GM18951 (cell line): ENCODE data around the gene IL22RA1.

ENCODE experiments used
- POLR2A ChIP-seq: IDR thresholded peaks from 4 replicates; pipeline ENCODE4 v1.6.1; 2011; ENCODE audit warnings: mild to moderate bottlenecking; ENCODE audit not compliant: insufficient read length, insufficient read depth; ENCODE audit errors: extremely low read depth
- in situ Hi-C: fragments of 300-500 bp; cut with MboI; formaldehyde crosslinking; loops from one replicate; pipeline ENCODE4 v1.12.0; 2022; ENCODE audit warnings: low sequenced_read_pairs, mixed read lengths, inconsistent platforms; ENCODE audit not compliant: unreplicated experiment

IL22RA1 gene, protein sequence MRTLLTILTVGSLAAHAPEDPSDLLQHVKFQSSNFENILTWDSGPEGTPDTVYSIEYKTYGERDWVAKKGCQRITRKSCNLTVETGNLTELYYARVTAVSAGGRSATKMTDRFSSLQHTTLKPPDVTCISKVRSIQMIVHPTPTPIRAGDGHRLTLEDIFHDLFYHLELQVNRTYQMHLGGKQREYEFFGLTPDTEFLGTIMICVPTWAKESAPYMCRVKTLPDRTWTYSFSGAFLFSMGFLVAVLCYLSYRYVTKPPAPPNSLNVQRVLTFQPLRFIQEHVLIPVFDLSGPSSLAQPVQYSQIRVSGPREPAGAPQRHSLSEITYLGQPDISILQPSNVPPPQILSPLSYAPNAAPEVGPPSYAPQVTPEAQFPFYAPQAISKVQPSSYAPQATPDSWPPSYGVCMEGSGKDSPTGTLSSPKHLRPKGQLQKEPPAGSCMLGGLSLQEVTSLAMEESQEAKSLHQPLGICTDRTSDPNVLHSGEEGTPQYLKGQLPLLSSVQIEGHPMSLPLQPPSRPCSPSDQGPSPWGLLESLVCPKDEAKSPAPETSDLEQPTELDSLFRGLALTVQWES

DNA sequence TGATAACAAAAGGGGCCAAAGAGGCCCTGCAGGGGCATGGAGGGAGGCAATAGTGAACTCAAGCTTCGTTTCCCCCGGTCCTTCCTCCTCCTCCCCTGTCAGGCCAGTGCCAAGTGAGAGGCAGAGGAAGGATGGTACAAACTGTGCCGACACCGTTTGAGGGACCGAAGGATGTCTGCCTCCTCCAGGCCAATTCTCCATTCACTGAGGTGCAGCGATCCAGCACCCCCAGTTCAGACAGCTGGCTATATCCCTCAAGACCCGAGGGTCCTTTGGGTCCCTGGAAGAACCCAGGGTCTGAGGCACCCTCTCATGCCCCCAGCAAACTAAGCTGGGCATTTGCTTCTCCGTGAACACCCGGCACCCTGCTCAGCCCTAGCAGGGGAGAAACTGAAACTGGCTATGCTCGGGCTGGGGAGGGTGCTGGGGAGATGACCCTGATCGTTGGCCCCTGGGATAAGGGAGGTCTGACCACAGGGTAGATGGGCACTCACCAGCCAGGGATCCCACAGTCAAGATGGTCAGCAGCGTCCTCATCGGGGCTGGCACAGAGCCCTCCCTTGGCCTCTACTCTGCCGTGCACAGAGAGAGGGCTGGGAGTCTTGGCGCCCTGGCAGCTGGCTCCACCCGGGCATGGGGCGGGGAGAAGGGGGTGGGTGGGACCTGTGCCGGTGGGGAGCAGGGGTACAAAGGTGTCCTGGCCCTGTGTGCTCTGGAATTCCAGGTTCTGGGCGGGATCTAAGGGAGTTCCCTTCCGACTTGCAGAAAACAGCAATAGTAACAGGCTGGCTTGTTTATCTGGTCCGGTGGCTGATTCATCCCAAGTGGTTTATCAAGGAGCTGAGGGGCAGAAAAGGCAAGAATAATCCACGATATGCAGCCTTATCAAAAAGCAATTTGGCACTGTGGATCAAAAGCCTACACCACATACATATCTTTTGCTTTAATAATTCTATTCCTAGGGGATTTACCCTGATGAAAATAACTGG lies at the start of gene IL22RA1:
Gene IL22RA1 (minus strand): TSS at position 595 of the 989 bp plus-strand sequence. CDS start 58 bp downstream, at position 537.
- TF ChIP-seq POLR2A: no peak
- in situ Hi-C loops: no loop called here

DNA sequence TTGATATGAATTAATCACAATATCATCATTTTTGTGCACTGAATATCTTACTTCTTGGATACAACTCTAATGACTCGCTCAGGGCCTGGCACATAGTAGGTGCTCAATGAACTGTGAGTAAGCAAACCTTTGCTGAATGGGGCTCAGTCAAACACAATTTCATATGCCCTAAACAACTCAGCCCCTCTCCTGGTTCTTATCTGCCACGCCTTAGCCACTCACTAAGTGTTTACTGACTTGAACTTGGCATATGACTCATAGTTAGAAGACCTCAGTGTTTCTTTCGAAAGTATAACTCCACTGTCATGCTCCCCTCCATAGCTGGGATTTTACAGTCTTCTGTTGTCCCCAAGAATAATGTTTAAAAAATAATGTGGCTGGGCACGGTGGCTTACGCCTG lies 48.9 kb upstream of the IL22RA1 start:
- in situ Hi-C loops: no loop called here
- TF ChIP-seq POLR2A: no peak

DNA sequence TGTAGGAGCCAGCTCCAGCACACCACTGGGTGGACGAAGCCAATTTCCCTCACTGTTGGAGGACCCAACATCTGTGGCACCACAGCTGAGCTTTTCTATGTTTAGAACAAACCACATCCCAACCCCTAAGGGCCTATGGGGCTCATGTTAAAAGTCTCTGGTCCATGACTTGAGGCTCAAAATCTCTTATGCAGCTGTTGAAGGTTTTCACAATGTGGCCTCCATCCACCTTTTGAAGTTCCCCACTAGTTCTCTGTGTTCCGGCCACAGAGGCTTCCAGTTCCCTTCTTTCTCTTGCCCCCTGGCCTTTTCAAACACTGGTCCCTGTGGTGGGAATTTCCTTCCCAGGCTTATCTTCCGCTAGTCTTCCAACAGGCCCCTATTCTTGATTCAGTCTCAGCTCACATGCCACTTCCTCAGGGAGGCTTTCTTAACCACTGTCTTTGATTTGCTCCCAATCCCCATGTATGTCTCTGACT lies 48.1 kb upstream of the IL22RA1 start:
- in situ Hi-C loops: no loop called here
- TF ChIP-seq POLR2A: peak; percentile 28

DNA sequence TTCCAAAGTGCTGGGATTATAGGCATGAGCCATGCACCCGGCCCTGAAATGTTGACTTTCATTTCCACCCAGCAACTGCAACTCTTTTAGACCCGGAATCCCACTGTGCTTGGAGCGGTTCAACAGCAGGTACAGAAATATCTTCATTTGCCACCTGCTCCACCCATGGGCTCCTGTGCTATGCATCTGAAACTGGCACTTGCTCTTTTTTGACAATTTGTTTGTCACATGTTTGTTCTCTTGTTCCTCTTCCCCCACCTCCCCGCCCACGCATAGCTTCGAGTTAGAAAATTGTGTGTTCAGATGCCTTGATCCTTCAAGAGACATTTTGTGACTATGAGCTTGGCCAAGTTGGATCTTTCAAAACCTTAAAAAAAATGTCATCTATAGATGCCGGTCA lies 46.6 kb upstream of the IL22RA1 start:
- no peak for TF ChIP-seq POLR2A
- in situ Hi-C loops: no loop called here

DNA sequence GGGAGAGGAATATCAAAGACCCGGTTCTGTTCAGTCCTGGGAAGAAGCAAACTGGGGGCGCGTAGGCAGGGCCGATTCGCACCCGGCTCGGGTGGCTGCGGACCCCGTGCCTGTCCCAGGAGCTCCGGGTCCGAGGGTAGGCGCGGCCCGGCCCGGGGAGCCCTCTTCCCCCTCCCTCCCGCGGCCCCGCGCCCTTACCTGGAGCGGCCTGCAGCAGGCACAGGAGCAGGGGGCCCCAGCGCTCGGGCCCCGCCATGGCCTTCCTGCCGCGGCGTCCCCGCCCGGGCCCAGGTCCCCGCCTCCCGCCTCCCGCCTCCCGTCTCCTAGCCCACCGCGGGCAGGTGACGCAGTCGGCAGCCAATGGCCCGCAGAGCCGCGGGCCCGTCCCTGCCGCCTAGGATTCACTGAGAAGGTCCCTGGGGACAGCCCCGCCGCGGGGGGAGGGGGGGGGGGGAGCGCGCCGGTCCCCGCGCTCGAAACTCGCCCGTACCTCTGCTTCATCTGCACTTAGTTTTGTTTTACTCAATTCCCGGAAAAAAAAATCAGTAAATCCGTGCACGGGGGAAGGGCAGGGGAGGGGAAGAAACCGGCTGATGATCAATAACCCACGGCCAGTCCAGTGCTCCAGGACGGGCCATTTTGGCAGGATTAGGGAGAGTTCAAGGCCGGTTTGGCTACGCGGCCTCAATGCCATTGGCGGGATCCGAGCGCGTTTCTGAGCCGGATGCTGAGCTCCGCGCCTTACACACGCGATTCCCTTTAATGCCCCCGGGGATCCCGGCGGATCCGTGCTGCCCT lies 44.3 kb upstream of the IL22RA1 start, which contains the start of gene IFNLR1:
Gene IFNLR1 (minus strand): TSS at position 297 of the 798 bp plus-strand sequence. CDS start 41 bp downstream, at position 256.
- peak; percentile 59 for TF ChIP-seq POLR2A

DNA sequence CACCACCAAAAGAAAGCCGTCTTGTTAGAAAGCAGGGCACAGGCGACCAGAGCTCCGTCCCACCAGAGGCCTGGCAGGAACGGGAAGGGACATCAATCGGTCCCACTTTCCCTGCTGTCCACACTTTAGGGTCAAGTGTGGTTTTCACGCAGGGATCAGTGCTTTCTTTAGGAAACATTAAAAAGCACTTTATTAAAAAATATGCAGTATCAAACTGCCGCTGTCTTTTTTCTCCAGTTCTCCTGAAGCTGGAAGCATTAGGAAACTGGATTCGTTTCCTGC lies 43.7 kb upstream of the IL22RA1 start:
- TF ChIP-seq POLR2A: no peak
- in situ Hi-C loops: no loop called here

More for the DNA sequence above, 44.3 kb upstream of the IL22RA1 start, which contains the start of gene IFNLR1:
- in situ Hi-C loops: no loop called here

DNA sequence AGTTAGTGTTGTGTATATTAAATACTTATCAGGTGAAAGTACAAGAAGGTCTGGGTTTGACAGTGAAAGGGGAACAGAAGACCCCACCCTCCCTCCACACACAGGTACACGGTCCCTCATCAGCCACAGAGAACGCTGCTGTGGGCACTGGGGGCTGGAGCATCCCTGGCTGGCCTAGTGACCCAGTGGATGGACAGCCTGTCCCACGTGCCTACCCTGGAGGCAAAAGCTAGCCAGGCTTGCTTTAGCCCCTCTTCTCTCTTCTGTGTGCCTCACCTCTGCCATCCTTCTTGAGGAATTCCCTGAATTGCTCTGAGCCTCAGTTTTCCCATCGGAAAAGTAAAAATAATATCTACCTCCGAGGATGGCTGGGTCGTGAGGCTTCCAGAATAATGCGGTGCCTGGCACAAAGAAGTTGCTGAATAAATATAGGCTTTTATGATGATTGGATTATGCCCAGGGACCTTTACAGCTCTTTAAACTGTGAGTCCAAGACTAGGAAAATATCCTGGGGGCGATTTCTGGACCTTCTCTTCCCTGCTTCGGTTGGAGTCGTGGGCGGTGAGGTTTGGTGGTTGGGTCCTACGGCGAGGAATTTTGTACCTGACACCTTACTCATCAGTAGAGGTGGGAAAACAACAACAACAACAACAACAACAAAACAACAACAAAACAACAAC lies 43.2 kb upstream of the IL22RA1 start:
- in situ Hi-C loops: no loop called here
- no peak for TF ChIP-seq POLR2A

DNA sequence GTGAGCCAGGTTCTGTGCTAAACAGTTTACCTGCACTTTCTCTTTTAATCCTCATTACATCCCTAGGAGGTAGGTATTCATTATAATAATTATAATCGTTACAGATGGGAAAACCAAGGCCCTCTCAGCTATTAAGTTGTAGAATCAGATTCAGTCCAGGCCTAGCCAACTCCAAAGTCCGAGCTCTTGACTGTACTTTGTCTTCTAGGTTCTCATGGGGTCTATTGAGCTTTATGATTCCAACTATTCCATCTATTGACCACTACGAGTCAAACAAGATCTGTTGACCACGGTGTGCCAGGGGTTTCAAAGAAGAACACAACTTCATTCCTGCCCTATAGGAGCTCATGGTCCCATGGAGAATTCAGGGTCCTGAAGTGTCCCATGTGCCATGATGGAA lies 42.1 kb upstream of the IL22RA1 start:
- in situ Hi-C loops: no loop called here
- TF ChIP-seq POLR2A: no peak

DNA sequence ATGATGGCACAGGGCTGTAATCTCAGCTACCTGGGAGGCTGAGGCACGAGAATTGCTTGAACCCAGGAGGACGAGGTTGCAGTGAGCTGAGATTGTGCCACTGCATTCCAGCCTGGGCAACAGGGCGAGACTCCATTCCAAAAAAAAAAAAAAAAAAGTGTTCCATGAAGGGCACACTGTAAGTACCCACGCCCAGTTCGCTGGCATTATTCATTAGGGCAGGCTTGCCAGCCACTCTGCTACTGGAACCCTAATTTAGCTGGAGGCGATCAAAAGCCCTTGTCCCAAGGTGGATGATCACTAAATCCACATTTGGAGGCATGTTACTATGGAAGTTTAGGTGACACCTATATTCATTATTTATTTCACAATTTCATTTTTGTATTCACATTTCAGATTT lies 39.1 kb upstream of the IL22RA1 start:
- in situ Hi-C loops: no loop called here
- TF ChIP-seq POLR2A: no peak

DNA sequence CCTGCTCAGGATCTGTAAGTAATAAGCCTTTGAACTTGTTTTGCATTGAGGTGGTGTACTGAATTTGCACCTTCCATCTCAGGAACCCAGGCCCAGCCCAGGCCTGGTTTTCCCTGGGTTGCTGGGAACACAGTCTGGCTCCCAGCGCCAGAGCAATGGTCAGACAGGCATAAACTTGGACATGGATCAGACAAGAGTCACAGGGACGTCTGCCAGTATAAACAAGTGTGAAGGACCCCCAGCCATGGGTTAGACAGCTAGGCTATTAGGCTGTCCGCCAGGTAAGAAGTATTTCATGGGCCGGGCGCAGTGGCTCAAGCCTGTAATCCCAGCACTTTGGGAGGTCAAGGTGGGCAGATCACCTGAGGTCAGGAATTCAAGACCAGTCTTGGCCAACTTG lies 38.7 kb upstream of the IL22RA1 start:
- in situ Hi-C loops: no loop called here
- TF ChIP-seq POLR2A: no peak

DNA sequence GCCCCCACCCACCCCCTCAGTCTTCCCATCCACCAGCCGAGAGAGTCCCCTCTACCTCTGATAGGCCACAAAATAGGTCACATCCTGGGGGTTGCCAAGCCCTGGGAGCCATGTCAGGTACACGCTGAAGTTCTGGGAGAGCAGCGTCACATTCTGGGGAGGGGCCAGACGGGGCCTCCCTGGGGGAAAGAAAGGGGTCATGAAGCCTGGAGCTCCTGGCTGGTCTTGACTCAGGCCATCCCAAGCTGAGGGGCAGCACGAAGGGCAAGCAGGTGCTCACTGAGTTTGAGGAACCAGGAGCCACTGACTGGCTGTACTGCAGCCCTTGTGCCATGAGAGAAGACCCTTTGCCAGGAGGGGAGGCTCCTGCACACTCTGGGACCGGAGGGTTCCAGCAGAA lies 37.7 kb upstream of the IL22RA1 start:
- no peak for TF ChIP-seq POLR2A
- in situ Hi-C loops: no loop called here
